GM12878 (cell line): ENCODE measurements around the gene RUVBL2. TPM values are rescaled to one million over a fixed set of nuclear protein-coding genes. Genes with fewer than 3 reads are reported as not detected.

Experiments used
- ATF7 ChIP-seq: fragments of 450-650 bp; IDR thresholded peaks from 2 replicates; pipeline ENCODE4 v1.6.1; 2016; ENCODE audit warnings: low read depth, mild to moderate bottlenecking
- BACH1 ChIP-seq: fragments of 450-650 bp; IDR thresholded peaks from 2 replicates; pipeline ENCODE4 v1.6.1; 2017; ENCODE audit warnings: mild to moderate bottlenecking, borderline replicate concordance
- BHLHE40 ChIP-seq, 2 experiments: fragments of 450-650 bp in 1 of 2; IDR thresholded peaks; 2 replicates each; pipeline ENCODE4 v1.6.1; 2011 to 2017; ENCODE audit warnings: low read depth in 2 of 2, borderline replicate concordance in 1 of 2, improper control_type of control experiment in 1 of 2, low read length in 1 of 2, mild to moderate bottlenecking in 1 of 2
- CEBPB ChIP-seq, 2 experiments: fragments of 150-350 bp in 1 of 2; IDR thresholded peaks; 2 replicates each; pipeline ENCODE4 v1.6.1; 2012 to 2014; ENCODE audit warnings: low read depth in 2 of 2, low read length in 2 of 2, borderline replicate concordance in 1 of 2, inconsistent platforms in 1 of 2
- CHD4 ChIP-seq: fragments of 200-600 bp; sonication (generic); IDR thresholded peaks from 2 replicates; pipeline ENCODE4 v1.6.1; 2016; ENCODE audit warnings: mild to moderate bottlenecking
- DPF2 ChIP-seq: fragments of 450-650 bp; IDR thresholded peaks from 2 replicates; pipeline ENCODE4 v1.6.1; 2017; ENCODE audit warnings: mild to moderate bottlenecking
- E4F1 ChIP-seq: fragments of 450-650 bp; IDR thresholded peaks from 2 replicates; pipeline ENCODE4 v1.6.1; 2018; ENCODE audit warnings: borderline replicate concordance, mild to moderate bottlenecking; ENCODE audit not compliant: partially characterized antibody
- EP300 ChIP-seq, 2 experiments: fragments of 150-350 bp in 1 of 2; IDR thresholded peaks; 2 replicates each; pipeline ENCODE4 v1.6.1; 2011 to 2012; ENCODE audit warnings: low read depth in 2 of 2, low read length in 2 of 2, borderline replicate concordance in 1 of 2, improper control_type of control experiment in 1 of 2, inconsistent platforms in 1 of 2; ENCODE audit not compliant: control insufficient read depth in 1 of 2
- ESRRA ChIP-seq: IDR thresholded peaks from 2 replicates; pipeline ENCODE4 v1.6.1; 2012; ENCODE audit warnings: mild to moderate bottlenecking, low read length, improper control_type of control experiment
- HCFC1 ChIP-seq: fragments of 150-350 bp; IDR thresholded peaks from 2 replicates; pipeline ENCODE4 v1.6.1; 2014; ENCODE audit warnings: low read length
- IKZF2 ChIP-seq, 2 experiments: fragments of 450-650 bp; IDR thresholded peaks; 2 replicates each; pipeline ENCODE4 v1.6.1; 2017; ENCODE audit warnings: mild to moderate bottlenecking in 2 of 2, moderate library complexity in 2 of 2
- IRF4 ChIP-seq: IDR thresholded peaks from 2 replicates; pipeline ENCODE4 v1.6.1; 2011; ENCODE audit warnings: low read depth, low read length
- JUND ChIP-seq: IDR thresholded peaks from 2 replicates; pipeline ENCODE4 v1.6.1; 2012; ENCODE audit warnings: low read depth, mild to moderate bottlenecking, low read length, improper control_type of control experiment, moderate library complexity
- KLF5 ChIP-seq: fragments of 450-650 bp; IDR thresholded peaks from 2 replicates; pipeline ENCODE4 v1.6.1; 2014; ENCODE audit warnings: mild to moderate bottlenecking; ENCODE audit not compliant: partially characterized antibody
- LARP7 ChIP-seq: fragments of 450-650 bp; IDR thresholded peaks from 2 replicates; pipeline ENCODE4 v1.6.1; 2017; ENCODE audit warnings: mild to moderate bottlenecking
- MAX ChIP-seq: IDR thresholded peaks from 2 replicates; pipeline ENCODE4 v1.6.1; 2012; ENCODE audit warnings: low read depth, low read length, improper control_type of control experiment
- MLLT1 ChIP-seq: fragments of 450-650 bp; IDR thresholded peaks from 2 replicates; pipeline ENCODE4 v1.6.1; 2016; ENCODE audit warnings: mild to moderate bottlenecking
- NBN ChIP-seq: fragments of 450-650 bp; IDR thresholded peaks from 2 replicates; pipeline ENCODE4 v1.6.1; 2016
- PML ChIP-seq: IDR thresholded peaks from 2 replicates; pipeline ENCODE4 v1.6.1; 2012; ENCODE audit warnings: low read length, inconsistent platforms
- RAD21 ChIP-seq: IDR thresholded peaks from 2 replicates; pipeline ENCODE4 v1.6.1; 2011; ENCODE audit warnings: mild to moderate bottlenecking, low read depth, low read length, moderate library complexity; ENCODE audit not compliant: insufficient read depth
- RB1 ChIP-seq: fragments of 450-650 bp; formaldehyde crosslinking; IDR thresholded peaks from 2 replicates; pipeline ENCODE4 v1.6.1; 2017; ENCODE audit warnings: mild to moderate bottlenecking, borderline replicate concordance
- RBBP5 ChIP-seq: fragments of 200-600 bp; sonication (generic); conservative IDR thresholded peaks from 2 replicates; pipeline ENCODE4 v1.6.1; 2016
- RFX5 ChIP-seq: IDR thresholded peaks from 2 replicates; pipeline ENCODE4 v1.6.1; 2011; ENCODE audit warnings: low read depth, low read length, improper control_type of control experiment
- SMAD5 ChIP-seq: IDR thresholded peaks from 2 replicates; pipeline ENCODE4 v1.6.1; 2016; ENCODE audit warnings: antibody characterized with exemption, low read depth
- SRF ChIP-seq, 2 experiments: IDR thresholded peaks; 2 replicates each; pipeline ENCODE4 v1.6.1; 2011; ENCODE audit warnings: low read depth in 2 of 2, low read length in 2 of 2, mild to moderate bottlenecking in 1 of 2, moderate library complexity in 1 of 2
- WRNIP1 ChIP-seq: IDR thresholded peaks from 2 replicates; pipeline ENCODE4 v1.6.1; 2011; ENCODE audit warnings: low read depth, low read length, improper control_type of control experiment, borderline replicate concordance
- ZSCAN29 ChIP-seq: fragments of 450-650 bp; IDR thresholded peaks from 2 replicates; pipeline ENCODE4 v1.6.1; 2017; ENCODE audit warnings: mild to moderate bottlenecking, moderate library complexity
- polyA plus RNA-seq, 11 experiments: library from polyadenylated mRNA; depleted of rRNA in 4 of 11; unstranded in 6 of 11; stranded (reverse) in 5 of 11; fragments of >200 nt; fragmentation: Nextera tagmentation in 4 of 11; fragmentation: Illumina TruSeq in 1 of 11; extraction: Ambion mirVana in 4 of 11; extraction: Trizol in 1 of 11; gene quantifications; 1 replicate in 1 of 11; 2 replicates in 10 of 11; pipeline versions ENCODE4 v1.2.1 to v1.2.3, GENCODE V29; 2011 to 2016; ENCODE audit warnings: inconsistent platforms in 2 of 11, missing spikeins in 2 of 11, low read depth in 1 of 11
- total RNA-seq, 4 experiments: library from RNA; depleted of rRNA in 3 of 4; stranded (reverse); fragments of >200 nt in 3 of 4; fragmentation: Illumina TruSeq in 1 of 4; extraction: Trizol in 1 of 4; gene quantifications; 2 replicates each; pipeline versions ENCODE4 v1.2.1 to v1.2.3, GENCODE V29; 2013 to 2021

Gene RUVBL2
- total and polyA plus RNA-seq, 10 of the 15 experiments (the other 5 are each of a cell fraction or from before 2014, with no cell fraction given), result 33.8 to 224 (median 125) TPM

- TF ChIP-seq RFX5 (no peak), ATF7 (peak; percentile 43; the same call in 1 of the 2 replicates), WRNIP1 (no peak), HCFC1 (no peak), CHD4 (no peak), RBBP5 (no peak), PML (peak; percentile 99), LARP7 (peak; percentile 65), MLLT1 (peak; percentile 97), DPF2 (peak; percentile 74; the same call in 1 of the 2 replicates), BACH1 (peak; percentile 91), IKZF2 (IDR thresholded peaks at IDR 0.05) (peak; percentile 7 to 31; a peak in 1 of 4 replicates), JUND (no peak; the same call in 1 of the 2 replicates), ESRRA (no peak), EP300 (IDR thresholded peaks at IDR 0.05; ENCODE audit: borderline replicate concordance in 1 of 2, control insufficient read depth in 1 of 2, low read depth in 2 of 2, low read length in 2 of 2) (no peak), E4F1 (no peak), IRF4 (no peak), SRF (IDR thresholded peaks at IDR 0.05; ENCODE audit: low read depth in 2 of 2, low read length in 2 of 2) (0 out of 4 replicates have a peak, but pooled peaks of 1 of the 2 experiments have one; percentile 31), ZSCAN29 (no peak), RB1 (peak; percentile 87; the same call in 1 of the 2 replicates), NBN (peak; percentile 98), MAX (peak; percentile 26; the same call in 1 of the 2 replicates), SMAD5 (peak; percentile 99), CEBPB (IDR thresholded peaks at IDR 0.05; ENCODE audit: borderline replicate concordance in 1 of 2, low read depth in 2 of 2, low read length in 2 of 2) (no peak), KLF5 (peak; percentile 64), RAD21 (no peak), BHLHE40 (IDR thresholded peaks at IDR 0.05; ENCODE audit: borderline replicate concordance in 1 of 2, low read depth in 2 of 2, low read length in 1 of 2) (peak; percentile 79 to 93)
Measured at GRCh38 chr19:48965040-48965805, 28.5 kb upstream of the RUVBL2 start, which contains the start of gene FTL (continued).
